NCI-H2081 treated with DMSO at 0.1 percent for 48 hours (cell line): ENCODE data around the gene PARG.
"Not testable (repeated sequence)": the region's sequence is repeated elsewhere in the genome, so short reads cannot be mapped to it uniquely, and the experiment has no call there.

Experiments used
- DNase-seq: peaks from one replicate; lab custom pipeline; 2025; lab: John Stamatoyannopoulos, UW

PARG gene

GRCh38 chr10:49941447-49942338 lies at the start of gene PARG, which contains the start of gene TIMM23B:
Gene PARG, minus strand, starts transcription at chr10:49942027. Its CDS starts 302 bp downstream, at chr10:49941725.
Gene TIMM23B, plus strand, starts transcription at chr10:49942053. Its CDS starts 142 bp downstream, at chr10:49942195.
- peak; percentile 10 for DNase-seq

GRCh38 chr10:49988376-49988775 lies 46.5 kb upstream of the PARG start, which contains the start of gene AGAP6:
Gene AGAP6, plus strand, starts transcription at chr10:49988406. Its CDS starts 310 bp downstream, at chr10:49988716.
- DNase-seq = not testable (repeated sequence)

- not testable (repeated sequence) for DNase-seq
Measured at GRCh38 chr10:49987207-49987606, 45.4 kb upstream of the PARG start.

GRCh38 chr10:49977756-49978155 lies 35.9 kb upstream of the PARG start:
- DNase-seq = not testable (repeated sequence)

- DNase-seq = not testable (repeated sequence)
Measured at GRCh38 chr10:49972094-49972493, 30.3 kb upstream of the PARG start.

- not testable (repeated sequence) for DNase-seq
Measured at GRCh38 chr10:49971466-49971865, 29.6 kb upstream of the PARG start.

GRCh38 chr10:49970331-49970857 lies 28.6 kb upstream of the PARG start:
- not testable (repeated sequence) for DNase-seq

GRCh38 chr10:49953122-49953521 lies 11.3 kb upstream of the PARG start:
- not testable (repeated sequence) for DNase-seq

- not testable (repeated sequence) for DNase-seq
Measured at GRCh38 chr10:49952006-49952405, 10.2 kb upstream of the PARG start.

- DNase-seq = not testable (repeated sequence)
Measured at GRCh38 chr10:49948737-49949136, 6.9 kb upstream of the PARG start.

GRCh38 chr10:49948142-49948541 lies 6.3 kb upstream of the PARG start:
- not testable (repeated sequence) for DNase-seq

GRCh38 chr10:49943607-49944006 lies 1.8 kb upstream of the PARG start:
- not testable (repeated sequence) for DNase-seq

GRCh38 chr10:49942339-49942705 lies 495 bp upstream of the PARG start:
- DNase-seq = not testable (repeated sequence)

- not testable (repeated sequence) for DNase-seq
Measured at GRCh38 chr10:49931959-49932728, 9.7 kb downstream of the PARG start.

GRCh38 chr10:49931276-49931675 lies 10.6 kb downstream of the PARG start:
- not testable (repeated sequence) for DNase-seq

- not testable (repeated sequence) for DNase-seq
Measured at GRCh38 chr10:49923572-49923971, 18.3 kb downstream of the PARG start.

- not testable (repeated sequence) for DNase-seq
Measured at GRCh38 chr10:49922041-49922440, 19.8 kb downstream of the PARG start.

GRCh38 chr10:49917927-49918326 lies 23.9 kb downstream of the PARG start:
- DNase-seq = not testable (repeated sequence)

- not testable (repeated sequence) for DNase-seq
Measured at GRCh38 chr10:49916451-49916850, 25.4 kb downstream of the PARG start.

- not testable (repeated sequence) for DNase-seq
Measured at GRCh38 chr10:49910295-49910694, 31.5 kb downstream of the PARG start.

- DNase-seq = not testable (repeated sequence)
Measured at GRCh38 chr10:49908290-49909080, 33.3 kb downstream of the PARG start.
